Central memory CD4-positive, alpha-beta T cell (primary cell): ENCODE data around the gene SNCAIP.
"Not testable (repeated sequence)": the region's sequence is repeated elsewhere in the genome, so short reads cannot be mapped to it uniquely, and the experiment has no call there.

Experiments used
- DNase-seq: peaks from one replicate; pipeline ENCODE4 v3.0.0; 2022

The SNCAIP gene

GRCh38 chr5:122470365-122470764 is 158.3 kb downstream of the SNCAIP start:
- no peak for DNase-seq

GRCh38 chr5:122471031-122471751 is 159.2 kb downstream of the SNCAIP start:
- DNase-seq, result no peak

DNA sequence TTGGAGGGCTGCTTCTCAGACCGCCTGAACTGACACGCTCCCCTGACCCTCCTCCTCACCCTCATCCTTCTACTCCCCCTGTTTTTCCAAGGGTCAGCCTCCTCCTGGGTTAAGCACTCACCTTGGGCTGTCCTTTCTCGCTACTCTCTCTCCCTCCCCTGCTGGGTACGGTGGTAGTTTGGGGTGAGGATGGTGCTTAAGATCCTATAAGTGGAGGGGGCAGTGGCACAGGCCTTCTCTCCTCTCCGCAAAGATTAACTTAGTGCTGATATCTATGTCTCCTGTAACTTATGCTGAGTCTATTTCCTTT is 159.7 kb downstream of the SNCAIP start:
- DNase-seq, result no peak

DNA sequence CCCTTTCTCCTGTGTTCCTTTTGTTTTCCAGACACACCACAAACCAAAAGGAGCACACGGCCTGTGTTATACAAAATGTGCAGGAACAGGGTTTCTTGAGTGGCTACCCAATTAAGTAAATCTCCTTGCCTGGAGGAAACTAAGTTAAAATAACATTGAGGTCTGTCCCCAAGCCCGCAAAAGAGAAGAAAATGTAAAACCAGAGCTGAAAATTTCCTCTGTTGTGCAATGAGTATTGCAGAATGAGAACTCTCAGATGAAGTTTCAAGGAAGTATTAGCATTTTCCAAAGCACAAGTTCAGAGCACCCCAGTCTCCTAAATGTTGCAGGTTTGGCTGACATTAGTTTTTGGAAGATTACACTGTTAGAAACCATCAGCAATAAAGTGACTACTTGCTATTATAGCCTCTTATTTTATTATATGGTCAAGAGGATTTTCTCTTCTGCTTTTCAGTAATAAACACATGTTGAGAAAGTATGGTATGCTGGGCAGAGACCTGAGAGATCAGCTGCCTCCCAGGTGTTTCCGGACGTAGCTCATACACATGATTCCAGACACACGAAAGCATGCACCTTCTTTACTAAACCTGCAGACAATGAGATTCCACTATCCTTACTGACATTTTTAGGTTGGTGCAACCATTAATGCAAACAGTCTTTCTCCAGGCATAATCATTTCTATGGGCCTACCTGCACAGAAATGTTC is 161.3 kb downstream of the SNCAIP start:
- DNase-seq, result no peak

DNA sequence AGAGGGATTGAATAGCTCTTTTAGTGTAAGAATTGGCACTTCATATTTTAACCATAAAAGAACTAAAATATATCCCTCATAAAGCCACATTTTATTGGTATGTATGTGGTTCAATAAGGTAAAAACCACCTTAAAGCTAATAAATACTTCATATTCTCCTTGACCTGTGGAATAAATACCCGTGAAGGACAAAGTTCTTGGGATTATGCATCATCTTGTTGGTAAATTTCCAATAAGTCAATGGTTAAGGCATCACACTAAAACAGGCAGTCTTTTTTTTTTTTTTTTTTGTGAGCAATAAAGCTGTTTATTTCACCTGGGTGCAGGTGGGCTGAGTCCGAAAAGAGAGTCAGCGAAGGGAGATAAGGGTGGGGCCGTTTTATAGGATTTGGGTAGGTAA is 161.9 kb downstream of the SNCAIP start:
- DNase-seq, result no peak

DNA sequence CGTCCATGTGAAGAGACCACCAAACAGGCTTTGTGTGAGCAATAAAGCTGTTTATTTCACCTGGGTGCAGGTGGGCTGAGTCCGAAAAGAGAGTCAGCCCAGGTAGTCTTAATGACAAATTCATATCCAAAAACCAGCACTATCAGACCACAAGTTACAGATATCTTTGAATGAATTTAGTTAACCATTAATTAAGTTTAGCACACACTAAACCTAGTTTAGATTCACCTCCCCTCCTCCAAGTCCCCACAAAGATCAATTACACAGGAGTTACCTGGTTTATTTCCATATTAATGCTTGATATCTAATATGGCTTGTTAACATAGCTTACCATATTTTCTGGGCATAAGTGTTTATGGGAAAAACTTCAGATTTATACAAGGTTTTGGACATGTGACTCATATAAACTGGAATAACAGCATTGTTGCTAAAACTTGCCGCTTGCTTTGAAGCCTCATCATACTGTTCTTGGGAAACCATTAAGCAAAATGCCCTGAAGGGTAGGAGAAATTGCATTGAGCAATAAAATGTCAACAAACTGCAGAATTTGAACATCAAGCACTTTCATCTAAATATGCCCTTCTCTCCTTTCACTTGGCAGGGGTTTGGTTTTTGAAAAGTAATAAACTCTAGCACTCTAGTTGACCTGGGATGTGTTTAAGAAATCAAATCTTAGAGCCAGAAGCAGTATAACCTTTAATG is 166.9 kb downstream of the SNCAIP start:
- no peak for DNase-seq

DNA sequence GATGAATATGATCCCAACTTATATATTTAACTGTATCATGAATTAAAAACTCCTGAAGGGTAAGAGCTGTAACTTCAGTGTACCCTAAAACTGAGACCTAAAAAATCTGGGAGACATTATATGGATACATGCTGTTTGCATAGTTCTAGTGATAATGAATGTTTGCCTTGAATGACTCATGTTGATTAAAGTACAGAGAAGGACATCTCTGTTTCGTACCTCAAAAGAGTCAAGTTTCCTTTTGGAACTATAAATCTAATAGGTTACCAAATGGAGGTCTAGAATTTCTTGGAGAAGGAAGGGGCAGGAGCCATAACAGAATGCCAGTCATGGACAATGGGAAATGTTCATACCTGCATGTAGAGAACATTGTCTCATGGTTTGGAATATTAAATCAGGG is 168.1 kb downstream of the SNCAIP start:
- DNase-seq, result no peak

DNA sequence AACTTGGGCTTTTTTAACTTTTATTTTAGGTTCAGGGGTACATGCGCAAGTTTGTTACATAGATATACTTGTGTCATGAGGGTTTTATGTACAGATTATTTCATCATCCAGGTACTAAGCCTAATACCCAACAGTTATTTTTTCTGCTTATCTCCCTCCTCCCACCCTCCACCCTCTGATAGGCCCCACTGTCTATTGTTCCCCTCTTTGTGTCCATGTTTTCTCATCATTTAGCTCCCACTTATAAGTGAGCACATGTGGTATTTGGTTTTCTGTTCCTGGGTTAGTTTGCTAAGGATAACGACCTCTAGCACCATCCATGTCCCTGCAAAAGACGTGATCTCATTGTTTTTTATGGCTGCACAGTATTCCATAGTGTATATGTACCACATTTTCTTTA is 172.1 kb downstream of the SNCAIP start:
- no peak for DNase-seq

GRCh38 chr5:122485226-122485625 is 173.2 kb downstream of the SNCAIP start:
- DNase-seq, result no peak

DNA sequence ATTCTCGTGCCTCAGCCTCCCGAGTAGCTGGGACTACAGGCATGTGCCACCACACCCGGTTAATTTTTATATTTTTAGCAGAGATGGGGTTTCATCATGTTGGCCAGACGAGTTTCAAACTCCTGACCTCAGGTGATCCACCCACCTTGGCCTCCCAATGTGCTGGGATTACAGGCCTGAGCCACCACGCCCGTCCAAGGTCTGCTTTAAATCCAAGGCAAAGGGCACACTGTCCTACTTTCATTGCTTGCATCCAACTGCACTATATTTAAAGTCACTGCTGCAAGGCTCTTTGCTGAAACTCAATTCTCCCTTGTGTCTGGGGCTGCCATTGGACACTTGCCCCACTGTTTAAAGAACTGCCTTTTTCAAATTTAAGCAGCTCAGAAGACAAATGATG is 174.6 kb downstream of the SNCAIP start:
- DNase-seq, result not testable (repeated sequence)

GRCh38 chr5:122490718-122491117 is 178.7 kb downstream of the SNCAIP start:
- no peak for DNase-seq

- no peak for DNase-seq
Measured at GRCh38 chr5:122492675-122493074, 180.6 kb downstream of the SNCAIP start.

DNA sequence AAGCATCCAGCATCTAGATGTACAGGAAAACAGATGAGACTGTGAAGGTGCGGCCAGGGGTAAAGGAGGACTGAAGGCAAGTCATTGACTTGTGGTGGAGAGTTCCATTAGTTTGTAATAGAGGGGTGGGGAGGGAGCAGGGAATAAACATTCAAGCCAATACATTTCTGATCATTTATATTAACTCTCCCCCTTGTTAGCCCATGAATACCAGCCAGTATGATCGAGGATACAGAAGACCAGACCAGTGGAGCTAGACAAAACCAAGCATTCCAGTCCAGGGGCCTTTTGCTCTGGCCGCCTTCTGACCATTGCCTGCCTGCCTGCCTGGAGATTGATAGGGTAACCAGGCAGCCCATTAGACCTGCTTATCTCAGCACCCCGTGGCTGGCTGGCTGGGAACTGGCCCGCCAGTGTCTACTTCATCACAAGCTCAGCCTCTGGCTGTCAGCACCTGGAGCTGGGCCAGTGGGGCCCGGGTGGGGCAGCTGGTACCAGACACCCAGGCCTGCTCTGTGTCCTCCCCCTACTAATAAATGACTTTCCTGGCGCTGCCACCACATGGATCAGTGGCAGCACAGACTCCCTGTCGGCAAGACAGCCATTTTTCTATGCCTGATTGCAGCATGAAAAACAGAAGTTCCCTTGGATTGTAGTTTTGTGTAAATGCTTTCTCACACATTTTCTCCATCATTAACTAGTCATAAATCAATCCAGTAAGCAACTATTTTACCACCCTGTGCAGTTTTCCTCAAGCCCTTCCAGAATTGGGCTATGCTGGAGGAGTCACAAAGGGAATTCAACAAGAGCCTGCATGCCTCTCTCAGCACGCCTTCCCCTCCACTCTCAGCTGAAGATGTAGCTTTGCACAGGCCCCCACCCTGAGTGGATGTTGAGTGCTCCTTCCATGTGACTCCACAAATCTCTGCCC is 181.3 kb downstream of the SNCAIP start:
- no peak for DNase-seq

DNA sequence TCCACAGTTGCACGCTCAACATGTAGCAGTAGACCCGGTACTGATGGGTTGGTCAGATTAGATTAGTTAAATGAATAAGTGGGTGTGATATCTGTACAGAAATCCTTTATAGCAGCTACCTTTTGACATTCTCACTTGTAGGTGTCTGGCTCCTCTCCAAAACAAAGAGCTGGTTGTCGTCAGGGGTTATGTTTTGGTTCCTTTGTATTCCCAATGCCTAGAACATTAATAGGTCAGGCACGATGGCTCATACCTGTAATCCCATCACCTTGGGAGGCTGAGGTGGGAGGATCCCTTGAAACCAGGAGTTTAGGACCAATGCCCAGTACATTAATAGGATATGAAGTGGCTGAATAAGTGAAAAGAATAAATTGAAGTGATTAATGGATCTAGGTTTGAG is 182.1 kb downstream of the SNCAIP start:
- no peak for DNase-seq

- no peak for DNase-seq
Measured at GRCh38 chr5:122498163-122498562, 186.1 kb downstream of the SNCAIP start.

DNA sequence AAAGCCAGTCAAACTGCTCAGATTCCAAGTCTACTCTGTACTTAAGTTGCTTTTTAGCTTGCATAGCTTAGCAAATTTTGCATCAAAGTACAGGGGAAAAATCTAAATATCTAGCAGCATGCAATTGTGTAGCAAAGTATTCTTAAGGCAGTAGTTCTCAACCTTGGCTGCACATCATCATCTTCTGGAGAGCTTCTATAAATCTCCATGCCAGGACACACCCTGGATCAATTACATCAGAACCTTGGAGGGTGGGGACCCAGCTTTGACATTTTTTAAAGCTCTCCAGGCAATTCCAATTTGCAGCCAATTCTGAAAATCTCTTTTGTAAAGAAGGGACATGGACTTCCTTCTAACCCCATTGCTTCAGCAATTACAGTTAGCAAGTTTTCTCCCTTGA is 187.5 kb downstream of the SNCAIP start:
- no peak for DNase-seq

- no peak for DNase-seq
Measured at GRCh38 chr5:122500245-122501088, 188.4 kb downstream of the SNCAIP start.

DNA sequence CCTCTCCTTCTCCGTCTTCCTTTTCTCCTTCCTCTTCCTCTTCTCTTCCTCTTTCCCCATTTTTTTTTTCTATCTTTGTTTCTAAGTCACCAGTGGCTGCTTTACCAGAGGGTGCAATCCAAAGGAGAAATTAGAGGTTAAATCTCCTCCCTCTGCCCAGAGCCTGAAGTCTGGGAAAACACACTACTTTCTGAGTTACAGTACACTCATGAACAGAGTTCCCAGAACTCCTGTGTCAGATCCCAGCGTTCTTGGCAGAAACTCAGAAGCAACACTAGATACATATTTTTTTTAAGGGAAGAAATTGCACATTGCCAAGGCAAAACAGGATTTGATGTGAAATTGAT is 189.0 kb downstream of the SNCAIP start:
- DNase-seq, result no peak

DNA sequence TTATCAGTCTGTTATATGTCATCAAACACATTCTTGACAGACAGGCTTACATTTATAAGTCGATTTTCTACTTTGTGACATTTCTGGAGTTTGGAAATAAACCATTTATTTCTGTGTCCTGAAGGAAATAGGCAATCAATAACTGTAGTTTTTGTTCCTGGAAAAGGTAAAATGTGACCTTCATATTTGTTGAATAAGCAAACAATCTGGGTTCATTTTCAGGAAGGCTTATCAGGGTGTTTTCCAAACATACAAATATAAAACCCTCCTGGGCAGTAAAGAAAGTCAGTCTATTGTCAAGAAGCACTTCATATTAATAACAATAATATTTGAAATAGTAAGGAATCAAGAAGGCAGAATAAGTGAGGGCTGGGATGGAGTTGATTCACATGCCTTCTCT is 195.0 kb downstream of the SNCAIP start:
- DNase-seq, result no peak

- DNase-seq, result no peak
Measured at GRCh38 chr5:122507581-122507980, 195.5 kb downstream of the SNCAIP start.

- no peak for DNase-seq
Measured at GRCh38 chr5:122508623-122509022, 196.6 kb downstream of the SNCAIP start.
